ENCODE data around the gene FGF1. TPM values are rescaled to one million over a fixed set of nuclear protein-coding genes. Genes with fewer than 3 reads are reported as not detected.

The FGF1 gene
- polyA plus RNA-seq, 1 donor = 5.1 TPM

DNA sequence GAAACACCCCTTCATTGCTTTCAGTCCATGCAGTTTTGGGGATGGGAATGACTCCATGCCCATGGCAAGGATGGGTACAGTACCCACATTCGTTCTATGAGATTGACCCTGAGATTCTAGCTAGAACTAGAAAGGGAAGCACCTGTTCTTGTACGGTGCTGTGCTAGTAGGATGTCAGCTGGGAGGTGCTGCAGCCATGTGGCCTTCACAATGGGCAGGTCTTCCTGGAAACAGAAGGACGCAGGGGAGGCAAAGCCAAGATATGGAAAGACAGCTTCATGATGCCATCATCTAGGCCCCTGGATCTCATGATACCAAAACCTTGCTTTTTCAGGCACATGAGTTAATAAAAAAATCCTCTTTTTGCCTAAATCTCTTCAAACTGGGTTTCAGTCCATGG, 10.5 kb upstream of the FGF1 start:
- no peak for DNase-seq

DNA sequence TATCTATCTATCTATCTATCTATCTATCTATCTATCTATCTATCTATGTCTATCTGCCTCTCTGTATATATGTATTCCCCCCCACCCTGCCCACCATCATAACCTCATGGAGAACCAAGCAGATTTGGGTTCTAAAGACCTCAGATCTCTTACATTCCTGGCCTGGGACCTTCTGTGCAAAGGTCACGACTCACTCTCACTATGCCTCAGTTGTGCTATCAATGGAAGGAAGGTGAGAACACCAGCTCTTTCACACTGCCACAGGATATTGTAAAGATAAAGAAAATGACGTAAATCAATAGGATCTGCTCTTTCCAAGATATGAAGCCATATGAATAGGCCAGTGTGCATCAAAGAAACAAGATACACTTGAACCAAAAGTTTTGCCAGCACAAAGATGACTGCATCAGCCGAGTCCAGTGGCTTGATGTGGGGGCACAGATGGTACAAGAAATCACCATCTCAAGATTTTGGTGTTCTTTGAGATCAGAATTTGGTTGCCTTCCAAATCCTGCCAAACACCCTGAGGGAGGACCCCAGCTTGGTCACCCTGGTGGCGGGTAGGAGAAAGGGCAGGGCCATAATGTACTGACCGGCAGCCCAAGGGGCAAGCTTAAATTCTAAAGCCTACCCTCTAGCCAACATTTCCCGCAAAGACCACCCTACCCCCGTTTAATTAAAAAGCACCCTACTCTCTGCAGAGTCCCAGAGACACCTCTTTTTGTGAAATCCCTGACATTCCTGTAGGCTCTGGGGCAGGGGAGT, 8.4 kb upstream of the FGF1 start:
- DNase-seq = no peak

DNA sequence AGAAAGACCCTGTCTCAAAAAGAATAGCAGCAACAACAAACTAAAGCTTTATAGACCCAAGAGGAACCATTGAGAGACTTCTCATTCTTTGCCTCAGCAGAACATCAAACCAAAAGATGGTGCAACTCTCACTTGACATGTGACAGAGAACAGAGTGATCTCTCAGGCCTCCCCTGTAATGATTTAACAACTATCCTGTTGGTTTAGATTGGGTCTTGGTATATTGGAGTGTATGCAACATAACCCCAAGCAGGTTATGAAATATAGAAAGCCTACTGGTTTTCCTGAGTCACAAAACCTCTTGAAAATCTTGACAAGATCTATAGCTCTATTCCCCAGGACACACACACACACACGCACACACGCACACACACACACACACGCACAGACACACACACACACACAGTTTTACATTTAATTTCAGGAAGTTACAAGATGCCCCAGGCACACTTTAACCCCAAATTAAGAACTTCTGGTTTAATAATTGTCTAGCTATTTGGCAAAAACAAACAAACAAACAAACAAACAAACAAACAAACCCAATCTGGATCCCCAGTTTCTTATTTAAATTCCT, 6.5 kb upstream of the FGF1 start:
- DNase-seq = no peak

DNA sequence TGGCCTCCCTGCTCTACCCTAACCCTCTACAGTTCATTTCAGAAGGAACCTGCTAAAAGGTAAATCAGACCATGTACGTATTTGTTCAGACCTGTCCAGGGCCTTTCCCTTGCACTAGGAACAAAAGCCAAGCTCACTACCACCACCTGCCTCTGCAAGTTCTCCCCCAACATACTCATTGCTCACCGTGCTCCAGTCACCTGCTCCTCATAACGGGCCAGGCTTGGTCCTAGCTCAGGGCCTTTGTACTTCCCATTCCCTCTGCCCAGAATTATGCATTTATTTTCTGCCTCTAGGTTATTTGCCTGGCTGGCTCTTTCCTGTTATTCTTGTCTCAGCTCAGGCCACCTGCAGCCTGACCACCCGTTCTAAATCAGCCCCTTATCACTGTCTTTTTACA, 4.8 kb upstream of the FGF1 start:
- no peak for DNase-seq

DNA sequence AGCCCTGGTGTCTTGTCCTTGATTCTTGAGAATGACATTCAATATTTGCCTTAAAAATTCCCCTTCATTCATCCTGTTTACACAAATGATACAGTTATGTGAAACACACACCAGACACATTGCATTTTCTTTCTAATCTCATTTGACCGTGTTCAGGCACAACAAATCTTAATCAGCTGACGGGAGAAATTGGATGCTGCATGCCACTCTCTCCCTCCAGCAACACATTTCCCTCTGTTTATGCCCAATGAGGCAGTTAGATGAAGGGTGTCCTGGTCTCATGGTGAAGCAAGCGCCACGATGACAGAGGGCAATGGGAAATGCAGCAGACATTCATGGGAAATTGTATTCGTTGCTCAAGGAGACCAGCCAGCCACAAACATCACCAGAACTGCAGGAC, 3.2 kb upstream of the FGF1 start:
- no peak for DNase-seq

DNA sequence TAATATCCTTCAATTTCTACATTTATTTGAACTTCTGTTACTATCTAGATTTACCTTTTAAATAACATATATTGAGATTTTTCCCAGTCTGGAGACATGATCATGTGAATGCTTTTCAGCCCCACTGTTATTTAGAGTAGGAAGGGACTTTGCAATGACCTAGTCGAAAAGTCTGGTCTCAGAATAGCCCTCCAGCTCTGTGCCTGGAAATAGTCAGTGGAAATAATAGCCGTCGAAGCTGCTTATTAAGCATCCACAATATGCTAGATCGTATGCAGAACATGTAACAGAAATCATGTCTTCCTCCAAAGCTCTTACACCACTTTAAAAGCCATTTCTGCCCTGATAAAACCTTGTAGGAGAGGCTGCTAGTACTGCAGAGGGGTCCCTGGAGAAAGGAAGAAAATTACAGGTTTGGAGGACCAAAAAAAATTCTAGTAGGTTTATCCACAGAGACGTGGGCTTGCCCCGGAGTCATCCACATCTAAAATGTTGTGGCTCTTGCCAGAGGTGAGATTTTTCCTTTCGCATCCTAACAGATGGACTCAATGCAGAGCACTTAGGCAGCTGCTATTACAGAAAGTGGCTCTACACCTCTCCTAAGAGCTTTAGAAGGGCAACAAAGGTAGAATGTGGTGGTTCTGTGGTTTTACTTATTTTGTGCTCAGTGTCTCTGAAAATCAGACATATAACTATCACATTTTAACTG, 2.5 kb upstream of the FGF1 start:
- DNase-seq = no peak

DNA sequence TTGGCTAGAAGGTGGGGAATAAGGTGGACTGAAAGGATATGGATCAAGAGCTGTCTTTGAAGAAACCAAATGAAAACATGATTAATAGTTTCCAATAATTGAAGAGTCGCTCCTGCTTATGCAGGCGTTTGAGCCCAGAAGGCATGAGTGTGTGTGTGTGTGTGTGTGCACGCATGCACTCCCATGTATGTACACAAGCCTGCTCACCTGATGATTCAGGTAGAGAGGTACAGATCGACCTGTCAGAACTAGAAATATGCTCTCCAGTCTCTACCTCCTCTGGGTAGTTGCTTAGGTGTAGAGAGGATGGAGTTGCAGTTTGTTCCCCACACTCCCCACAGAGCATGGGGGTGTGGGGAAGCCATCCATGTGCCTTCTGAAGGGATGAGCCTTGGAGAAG, 1.1 kb upstream of the FGF1 start:
- no peak for DNase-seq

DNA sequence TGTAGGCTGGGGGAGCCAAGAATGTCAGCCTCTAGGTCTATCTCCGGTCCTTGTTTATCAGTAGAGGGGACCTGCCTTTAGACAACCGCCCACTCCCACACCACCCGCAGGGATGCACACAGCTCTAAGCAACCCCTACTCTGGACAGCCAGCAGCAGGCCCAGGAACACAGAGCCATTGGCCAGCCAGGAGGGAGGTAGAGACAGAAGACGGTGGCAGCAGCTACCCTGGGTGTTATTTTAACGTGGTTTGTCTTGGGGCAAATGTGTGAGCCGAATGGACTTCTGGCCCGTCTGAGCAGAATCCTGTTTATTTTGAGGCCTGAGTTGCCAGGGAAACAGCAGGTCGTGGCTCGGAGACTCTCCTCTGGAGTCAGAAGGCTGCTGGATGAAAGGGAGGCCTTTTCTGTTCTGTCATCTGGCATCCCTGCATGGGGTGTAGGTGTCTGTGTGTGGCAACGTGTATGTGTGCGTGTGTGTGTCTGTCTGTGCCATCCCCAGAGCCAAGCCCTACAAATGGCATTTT, 382 bp upstream of the FGF1 start:
- no peak for DNase-seq

DNA sequence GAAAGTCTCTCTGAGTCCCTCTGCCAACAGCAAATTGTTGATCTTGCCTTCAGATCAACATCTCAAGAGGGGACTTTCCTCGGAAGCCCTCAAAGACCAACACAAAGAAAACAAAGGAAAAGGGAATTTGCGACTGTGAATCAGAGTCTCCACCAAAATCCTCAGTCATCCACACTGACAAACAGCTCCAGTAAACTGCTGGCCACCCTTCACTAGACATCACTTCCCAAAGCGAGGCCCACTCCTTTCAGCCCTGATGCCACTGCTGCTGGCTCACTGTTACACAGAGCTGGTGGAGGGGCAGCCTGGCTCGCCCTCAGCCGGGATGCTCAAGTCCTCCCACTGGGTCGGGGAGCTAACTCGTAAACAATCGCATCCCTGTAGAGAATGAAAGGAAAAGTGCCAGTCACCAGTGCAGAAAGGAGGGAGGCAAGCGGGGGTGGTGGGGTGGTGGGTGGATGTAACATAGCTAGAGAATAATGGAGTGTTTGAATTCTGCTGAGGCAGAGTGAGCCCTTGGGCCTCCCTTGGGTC, 1.3 kb downstream of the FGF1 start:
- no peak for DNase-seq

DNA sequence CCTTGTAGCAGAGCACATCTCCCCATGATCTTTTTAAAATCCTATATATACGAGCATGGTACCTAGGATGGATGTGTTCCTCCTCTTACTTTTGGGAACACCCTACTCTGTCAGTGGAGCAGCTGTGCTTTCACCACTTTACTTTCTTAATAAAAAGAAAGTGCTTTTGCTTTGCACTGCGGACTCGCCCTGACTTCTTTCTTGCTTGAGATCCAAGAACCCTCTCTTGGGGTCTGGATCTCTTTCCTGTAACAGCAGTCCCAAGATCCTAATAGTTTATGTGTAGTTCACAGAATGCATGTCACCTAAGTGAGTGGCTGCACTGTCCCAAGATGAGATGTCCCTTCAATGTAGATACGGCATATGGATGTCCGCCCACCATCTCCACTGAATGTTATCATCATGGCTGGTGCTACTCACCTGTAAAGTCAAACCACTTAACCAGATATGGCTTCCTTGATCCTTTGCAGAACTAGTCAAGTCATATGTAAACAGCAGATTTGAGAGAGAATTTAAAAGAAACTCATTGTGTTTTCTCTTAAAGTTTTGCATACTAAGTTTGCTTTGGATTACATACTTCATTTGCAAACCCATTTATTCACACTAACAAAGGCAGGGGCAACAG, 1.9 kb downstream of the FGF1 start:
- DNase-seq = no peak

DNA sequence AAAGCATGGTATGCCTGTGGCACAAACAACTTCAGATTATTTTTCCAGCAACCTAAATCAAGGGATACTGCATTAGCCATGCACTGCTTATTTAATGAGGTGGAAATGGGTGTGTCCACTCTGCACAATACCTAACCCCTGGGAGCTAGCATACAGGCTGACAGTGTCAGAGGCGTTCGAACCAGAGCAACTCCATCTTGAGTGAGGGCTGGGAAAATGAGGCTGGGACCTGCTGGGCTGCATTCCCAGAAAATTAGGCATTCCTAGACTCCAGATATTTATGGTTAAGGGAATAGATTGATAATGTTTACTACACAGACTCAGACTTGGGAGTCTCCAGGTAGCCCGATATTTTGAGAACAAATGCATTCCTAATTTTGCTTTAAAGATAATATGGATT, 2.8 kb downstream of the FGF1 start:
- DNase-seq = no peak

DNA sequence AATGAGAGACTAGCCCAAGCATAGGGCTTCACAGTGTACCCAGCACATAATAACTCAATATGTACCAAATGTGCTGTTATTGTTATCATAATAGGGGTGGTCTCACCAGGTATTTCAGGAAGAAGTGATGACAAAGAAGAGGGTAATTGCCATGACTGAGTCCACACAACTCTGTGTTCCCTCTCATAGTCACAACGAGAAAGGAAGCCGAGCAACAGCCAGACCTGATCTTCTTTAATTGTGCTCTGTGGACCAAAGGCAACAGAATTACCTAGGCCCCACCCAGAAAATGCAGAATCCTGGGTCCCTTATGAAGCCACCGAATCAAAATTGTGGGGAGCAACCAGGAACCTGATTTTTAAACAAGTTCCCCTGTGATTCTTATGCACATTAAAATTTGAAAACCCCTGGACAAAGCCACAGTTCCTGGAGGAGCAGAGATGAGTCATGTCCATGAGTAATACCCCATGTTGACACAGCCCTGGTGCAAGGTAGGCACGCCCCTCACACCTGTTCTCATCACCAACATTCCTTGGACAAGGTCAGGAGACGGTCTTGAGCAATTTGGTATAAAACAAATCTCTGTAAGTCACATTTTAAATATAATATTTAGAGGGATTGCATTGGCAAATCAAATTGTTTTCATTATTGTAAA, 5.2 kb downstream of the FGF1 start:
- no peak for DNase-seq

DNA sequence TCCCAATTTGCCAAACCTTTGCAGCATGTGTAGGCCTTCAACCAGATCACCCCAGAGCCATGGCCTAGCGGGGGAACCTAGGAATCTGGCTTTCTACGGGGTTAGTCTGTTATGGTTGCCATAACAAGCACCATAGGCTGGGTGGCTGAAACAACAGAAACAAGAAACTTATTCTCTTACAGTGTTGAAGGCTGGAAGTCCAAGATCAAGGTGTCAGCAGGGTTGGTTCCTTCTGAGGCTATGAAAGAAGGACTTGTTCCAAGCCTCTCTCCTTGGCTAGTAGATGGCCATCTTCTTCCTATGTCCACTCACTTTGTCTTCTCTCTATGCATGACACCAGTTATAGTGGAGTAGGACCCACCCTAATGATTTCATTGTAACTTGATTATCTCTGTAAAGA, 6.1 kb downstream of the FGF1 start:
- no peak for DNase-seq

DNA sequence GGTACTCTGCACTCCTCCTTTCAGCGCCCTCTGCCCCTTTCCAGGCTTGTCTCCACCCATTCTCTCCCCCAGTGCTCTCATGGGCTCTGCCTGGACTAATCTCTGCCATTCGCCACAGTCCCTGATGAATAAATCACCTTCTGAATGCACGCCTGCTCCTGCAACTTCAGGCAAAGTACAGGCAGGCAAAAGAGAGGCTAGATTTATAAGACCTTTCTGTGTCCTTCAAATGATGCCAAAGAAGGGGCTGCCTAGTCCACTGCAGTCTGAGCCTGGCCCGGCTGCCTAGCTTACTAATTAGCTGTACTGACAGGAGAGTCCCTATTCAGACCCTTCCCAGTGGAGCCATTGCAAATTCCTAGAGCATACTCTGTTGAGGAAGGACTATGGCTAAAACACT, 7.4 kb downstream of the FGF1 start:
- no peak for DNase-seq

DNA sequence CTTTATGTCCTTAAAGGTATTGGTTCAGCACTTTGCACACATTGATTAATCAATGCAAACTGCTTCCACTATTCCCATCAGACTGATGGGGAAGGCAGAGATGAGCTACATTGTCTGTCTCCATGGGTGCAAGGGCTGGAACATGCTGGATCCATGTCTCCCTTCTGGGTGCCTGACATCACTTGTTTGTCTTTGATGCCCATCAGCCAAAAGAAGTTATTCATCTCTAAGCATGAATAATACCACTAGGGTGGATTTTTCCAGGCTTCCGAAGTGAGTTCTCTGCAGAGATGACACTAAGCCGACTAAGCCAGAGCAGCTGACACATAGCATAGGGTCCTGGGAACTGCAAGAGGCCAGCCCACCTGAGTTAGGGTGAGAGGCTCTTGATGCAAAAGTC, 8.7 kb downstream of the FGF1 start:
- no peak for DNase-seq

DNA sequence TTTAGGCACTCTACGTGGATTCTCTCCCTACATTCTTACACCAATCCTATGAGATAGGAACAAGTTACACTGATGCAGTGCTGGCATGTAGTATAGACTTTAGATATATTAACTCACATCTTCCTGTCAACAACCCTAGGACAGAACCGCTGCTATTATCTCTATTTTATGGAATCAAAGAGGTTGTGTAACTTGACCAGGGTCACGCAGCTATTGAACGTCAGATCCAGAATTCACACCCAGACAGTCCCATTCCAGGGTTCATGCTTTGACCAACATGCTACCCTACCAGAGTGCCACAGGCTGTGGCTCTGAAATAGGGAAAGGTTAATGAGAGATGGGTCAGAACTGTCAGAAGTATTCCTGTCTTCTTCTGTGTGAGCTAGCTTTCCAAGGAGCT, 9.6 kb downstream of the FGF1 start:
- DNase-seq = no peak

DNA sequence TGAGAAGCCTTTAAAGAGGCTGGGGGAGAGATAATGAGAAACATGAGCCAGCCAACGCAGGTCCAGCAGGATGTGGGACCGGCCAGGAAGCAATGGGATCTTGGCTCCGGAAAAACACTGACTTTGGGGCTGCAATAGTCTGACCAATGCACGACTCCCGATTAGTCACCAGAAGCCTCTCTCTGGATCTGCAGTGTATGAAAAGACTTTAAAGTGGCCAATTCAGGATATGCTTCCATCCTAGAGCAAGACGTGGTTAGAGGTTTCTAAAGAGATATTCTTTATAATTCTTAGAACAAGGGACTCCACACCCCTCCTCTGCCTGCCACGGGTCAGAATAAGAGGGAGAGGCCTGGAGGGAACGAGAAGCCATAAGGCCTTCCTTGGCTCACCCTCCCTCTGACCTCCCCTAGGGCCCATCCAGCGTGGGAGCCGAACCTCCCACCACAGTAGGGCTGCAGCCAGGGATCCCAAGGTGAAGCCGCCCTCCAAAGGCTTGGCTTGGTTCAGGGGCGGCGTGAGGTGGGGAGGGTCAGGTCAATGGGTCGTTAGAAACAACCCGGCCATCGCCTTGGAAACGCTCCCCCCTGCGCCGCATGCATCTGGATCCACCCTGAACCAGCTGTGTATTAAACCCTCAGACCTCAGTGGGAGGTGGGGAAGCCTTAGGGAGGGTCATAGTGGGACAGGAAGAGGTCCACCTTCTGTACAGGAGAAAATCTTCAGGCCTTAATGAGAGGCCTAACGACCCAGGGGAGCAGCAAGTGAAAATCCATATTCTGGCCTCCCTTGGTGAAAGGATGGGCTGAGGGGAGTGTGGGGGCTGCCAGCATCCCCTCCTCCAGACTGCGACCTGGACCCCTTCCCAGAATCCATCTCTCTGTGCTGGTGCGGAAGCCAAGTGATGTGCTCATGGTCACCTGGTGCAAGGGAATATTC, 11.1 kb downstream of the FGF1 start:
- DNase-seq = peak; percentile 91

DNA sequence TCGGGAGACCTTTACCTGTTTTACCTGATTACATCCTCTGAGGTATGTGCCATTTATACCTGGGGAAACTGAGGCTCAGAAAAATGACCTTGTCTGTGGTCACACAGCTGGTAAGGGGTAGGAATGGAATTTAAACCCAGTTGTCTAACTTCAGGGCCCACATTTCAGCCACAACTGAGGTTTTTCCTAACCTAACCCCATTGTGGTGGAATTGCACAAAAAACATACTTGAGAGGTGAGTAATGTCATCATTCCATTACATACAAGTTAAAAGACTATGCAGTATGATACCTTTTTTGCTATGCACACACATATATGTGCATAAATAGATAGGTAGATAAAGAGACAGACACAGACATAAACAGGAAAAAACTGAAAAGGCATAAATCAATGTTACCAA, 14.1 kb downstream of the FGF1 start:
- DNase-seq = no peak

DNA sequence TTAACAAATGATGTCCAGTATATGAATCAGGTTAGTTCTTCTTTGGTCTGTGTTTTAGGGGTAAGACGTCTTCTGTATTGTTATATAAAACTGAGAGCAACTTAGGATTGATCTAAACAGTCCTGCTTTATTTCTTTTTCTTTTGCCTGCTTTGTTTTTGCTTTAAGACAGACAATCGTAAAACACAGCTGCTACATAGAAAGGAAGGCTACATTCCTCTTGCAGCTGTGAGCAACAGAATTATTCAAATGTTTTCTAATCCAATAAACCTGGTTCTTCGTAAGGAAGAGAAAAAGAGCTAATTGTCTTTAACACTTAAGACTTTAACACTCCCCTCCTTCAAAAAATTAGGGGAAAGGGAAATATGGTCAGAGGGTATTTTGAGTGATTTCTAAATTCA, 14.6 kb downstream of the FGF1 start:
- DNase-seq = no peak

DNA sequence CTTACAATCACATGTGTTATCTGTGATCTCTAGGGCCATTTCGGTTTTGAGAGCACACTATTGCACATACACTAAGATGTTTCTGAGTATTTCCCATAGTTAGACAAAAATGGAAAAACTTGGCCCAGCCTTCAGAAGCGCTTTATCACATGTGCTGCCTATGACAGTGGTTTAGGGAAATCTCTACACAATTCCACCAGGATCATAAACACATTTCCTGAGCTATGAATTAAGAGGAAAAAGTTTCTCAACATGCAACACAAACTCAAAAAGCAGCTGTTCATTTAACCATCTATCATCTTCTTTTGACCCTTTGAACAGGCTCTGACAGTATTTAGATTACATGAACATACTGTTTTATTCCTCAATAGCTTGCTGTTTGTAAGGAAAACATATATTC, 15.1 kb downstream of the FGF1 start:
- peak; percentile 80 for DNase-seq

DNA sequence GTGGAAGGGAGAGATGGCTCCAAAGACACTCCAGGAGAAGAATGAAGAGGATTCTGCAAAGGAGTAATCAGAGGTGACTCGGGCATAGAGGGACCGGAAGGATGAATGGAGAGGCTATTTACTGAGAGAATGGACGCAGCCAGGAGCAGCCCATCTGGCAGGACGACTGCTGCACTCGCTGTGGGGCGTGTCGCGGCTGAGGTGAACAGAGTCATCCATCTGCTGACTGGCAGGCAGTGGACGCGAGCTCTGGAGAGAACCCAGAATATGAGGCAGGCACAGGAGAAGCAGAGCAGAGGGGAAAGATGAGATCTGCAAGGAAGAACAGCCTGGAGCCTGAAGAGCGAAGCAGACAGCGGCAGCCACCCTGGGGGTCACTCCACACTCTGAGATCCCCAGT, 16.4 kb downstream of the FGF1 start:
- DNase-seq = no peak

Measured in hindlimb muscle (tissue), 1 donor.